H9 (cell line): ENCODE measurements around the gene MIS18A. TPM values are rescaled to one million over a fixed set of nuclear protein-coding genes. Genes with fewer than 3 reads are reported as not detected.

ENCODE experiments used
- DNase-seq: peaks from one replicate; pipeline ENCODE4 v3.0.0-alpha.2; 2017
- H2AFZ ChIP-seq: one replicate; pipeline ENCODE4 v1.6.1; 2013; ENCODE audit warnings: mild to moderate bottlenecking, low read length, control low read depth, moderate library complexity
- H2AK5ac ChIP-seq: 2 replicates; pipeline ENCODE4 v1.6.1; 2013; ENCODE audit warnings: low read length, control low read depth, mixed read lengths; ENCODE audit not compliant: insufficient read length
- H2BK120ac ChIP-seq: one replicate; pipeline ENCODE4 v1.6.1; 2013; ENCODE audit warnings: low read depth, mild to moderate bottlenecking, low read length, control low read depth, inconsistent platforms; ENCODE audit not compliant: poor library complexity, severe bottlenecking
- H2BK12ac ChIP-seq: 2 replicates; pipeline ENCODE4 v1.6.1; 2013; ENCODE audit warnings: low read length, control low read depth, mixed read lengths, low read depth; ENCODE audit not compliant: insufficient read length
- H2BK15ac ChIP-seq: 2 replicates; pipeline ENCODE4 v1.6.1; 2013; ENCODE audit warnings: low read depth, low read length, control low read depth
- H2BK20ac ChIP-seq: one replicate; pipeline ENCODE4 v1.6.1; 2013; ENCODE audit warnings: low read depth, mild to moderate bottlenecking, low read length, control low read depth, inconsistent platforms; ENCODE audit not compliant: poor library complexity, severe bottlenecking
- H2BK5ac ChIP-seq: 2 replicates; pipeline ENCODE4 v1.6.1; 2013; ENCODE audit warnings: low read length, control low read depth, mixed read lengths; ENCODE audit not compliant: insufficient read length
- H3K14ac ChIP-seq: 2 replicates; pipeline ENCODE4 v1.6.1; 2013; ENCODE audit warnings: low read length, control low read depth; ENCODE audit not compliant: insufficient read depth
- H3K18ac ChIP-seq: 2 replicates; pipeline ENCODE4 v1.6.1; 2013; ENCODE audit warnings: low read depth, mild to moderate bottlenecking, mixed read lengths, low read length, control low read depth; ENCODE audit not compliant: insufficient read length
- H3K23ac ChIP-seq: 2 replicates; pipeline ENCODE4 v1.6.1; 2013; ENCODE audit warnings: low read length, control low read depth, mixed read lengths, low read depth; ENCODE audit not compliant: insufficient read length
- H3K23me2 ChIP-seq: 2 replicates; pipeline ENCODE4 v1.6.1; 2013; ENCODE audit warnings: low read depth, mild to moderate bottlenecking, mixed read lengths, low read length, control low read depth; ENCODE audit not compliant: insufficient read length, poor library complexity, severe bottlenecking
- H3K27ac ChIP-seq: 2 replicates; pipeline ENCODE4 v1.5.1; 2013; ENCODE audit warnings: low read length, control low read depth, mixed read lengths, low read depth; ENCODE audit not compliant: insufficient read length
- H3K27me3 ChIP-seq: 2 replicates; pipeline ENCODE4 v1.6.1; 2013; ENCODE audit warnings: low read length, control low read depth, inconsistent platforms; ENCODE audit not compliant: insufficient read depth
- H3K4ac ChIP-seq: 2 replicates; pipeline ENCODE4 v1.6.1; 2013; ENCODE audit warnings: low read depth, mild to moderate bottlenecking, control low read depth, inconsistent platforms, low read length, moderate library complexity
- H3K4me1 ChIP-seq: 2 replicates; pipeline ENCODE4 v1.6.1; 2013; ENCODE audit warnings: low read length, control low read depth, inconsistent platforms; ENCODE audit not compliant: insufficient read depth
- H3K4me2 ChIP-seq: 2 replicates; pipeline ENCODE4 v1.6.1; 2013; ENCODE audit warnings: low read length, control low read depth, mixed read lengths; ENCODE audit not compliant: insufficient read length, insufficient read depth
- H3K56ac ChIP-seq: 2 replicates; pipeline ENCODE4 v1.6.1; 2013; ENCODE audit warnings: low read depth, mild to moderate bottlenecking, mixed read lengths, low read length, control low read depth; ENCODE audit not compliant: insufficient read length
- H3K79me1 ChIP-seq: 2 replicates; pipeline ENCODE4 v1.6.1; 2013; ENCODE audit warnings: low read depth, mild to moderate bottlenecking, moderate library complexity, low read length, control low read depth, inconsistent platforms; ENCODE audit not compliant: insufficient read depth, poor library complexity, severe bottlenecking
- H3K79me2 ChIP-seq: 2 replicates; pipeline ENCODE4 v1.6.1; 2013; ENCODE audit warnings: low read length, control low read depth, inconsistent platforms; ENCODE audit not compliant: insufficient read depth
- H3K9ac ChIP-seq: 2 replicates; pipeline ENCODE4 v1.6.1; 2013; ENCODE audit warnings: low read length, control low read depth, mixed read lengths; ENCODE audit not compliant: insufficient read length; ENCODE audit errors: extremely low read depth
- H3K9me3 ChIP-seq: one replicate; pipeline ENCODE4 v1.6.1; 2013; ENCODE audit warnings: low read depth, low read length, inconsistent platforms; ENCODE audit not compliant: control insufficient read depth
- H3T11ph ChIP-seq: one replicate; pipeline ENCODE4 v1.6.1; 2013; ENCODE audit warnings: mild to moderate bottlenecking, low read length, control low read depth, inconsistent platforms
- H4K20me1 ChIP-seq: one replicate; pipeline ENCODE4 v1.6.1; 2013; ENCODE audit not compliant: control insufficient read depth, insufficient read length, insufficient read depth
- H4K5ac ChIP-seq: 2 replicates; pipeline ENCODE4 v1.6.1; 2013; ENCODE audit warnings: low read depth, mild to moderate bottlenecking, mixed read lengths, low read length, control low read depth; ENCODE audit not compliant: insufficient read length
- H4K8ac ChIP-seq: replicated peaks from 2 replicates; pipeline ENCODE4 v1.6.1; 2013; ENCODE audit warnings: low read length, control low read depth, mixed read lengths, low read depth; ENCODE audit not compliant: insufficient read length
- H4K91ac ChIP-seq: 2 replicates; pipeline ENCODE4 v1.6.1; 2013; ENCODE audit warnings: low read depth, mild to moderate bottlenecking, moderate library complexity, mixed read lengths, low read length, control low read depth; ENCODE audit not compliant: insufficient read length
- H3K27ac Mint-ChIP-seq, 3 experiments: 2 replicates in 2 of 3; 3 replicates in 1 of 3; pipeline ENCODE4 v1.8.0; 2020 to 2021; ENCODE audit warnings: mixed read lengths in 3 of 3, mild to moderate bottlenecking in 1 of 3, moderate library complexity in 1 of 3
- H3K27me3 Mint-ChIP-seq: 2 replicates; pipeline ENCODE4 v1.8.0; 2021; ENCODE audit warnings: low read depth, mild to moderate bottlenecking, moderate library complexity, mixed read lengths
- H3K36me3 Mint-ChIP-seq, 3 experiments: 2 replicates in 2 of 3; 3 replicates in 1 of 3; pipeline ENCODE4 v1.8.0; 2020 to 2021; ENCODE audit warnings: low read depth in 3 of 3, mixed read lengths in 3 of 3; ENCODE audit not compliant: insufficient read depth in 1 of 3
- H3K4me1 Mint-ChIP-seq, 2 experiments: 2 replicates each; pipeline ENCODE4 v1.8.0; 2020; ENCODE audit warnings: mixed read lengths in 2 of 2
- H3K4me3 Mint-ChIP-seq, 2 experiments: 2 replicates in 1 of 2; 3 replicates in 1 of 2; pipeline ENCODE4 v1.8.0; 2020 to 2021; ENCODE audit warnings: mild to moderate bottlenecking in 2 of 2, mixed read lengths in 2 of 2, moderate library complexity in 1 of 2
- H3K9me3 Mint-ChIP-seq, 2 experiments: 2 replicates in 1 of 2; 3 replicates in 1 of 2; pipeline ENCODE4 v1.8.0; 2020; ENCODE audit warnings: mild to moderate bottlenecking in 2 of 2, mixed read lengths in 2 of 2, moderate library complexity in 1 of 2
- WGBS: extraction: QIAGEN DNeasy Blood & Tissue Kit; methylation state at CpG from one replicate; pipeline ENCODE4 v1.1.7; 2013; ENCODE audit warnings: missing lambda C conversion rate, low lambda C conversion rate, mixed read lengths; ENCODE audit not compliant: insufficient read length; ENCODE audit errors: extremely low coverage; 5-methylcytosine and 5-hydroxymethylcytosine counted together
- total RNA-seq: library from RNA; stranded (reverse); gene quantifications from 2 replicates; pipeline ENCODE4 v1.2.1, GENCODE V29; 2021
- TF ChIP-seq, protein P1 (sequence below): fragments of 200-600 bp; sonication (generic); conservative IDR thresholded peaks from 3 replicates; pipeline ENCODE4 v1.8.0; 2021; ENCODE audit warnings: antibody characterized with exemption, mild to moderate bottlenecking

Gene MIS18A
- total RNA-seq, 1 experiment from 2014 or later: 56.5 TPM

DNA sequence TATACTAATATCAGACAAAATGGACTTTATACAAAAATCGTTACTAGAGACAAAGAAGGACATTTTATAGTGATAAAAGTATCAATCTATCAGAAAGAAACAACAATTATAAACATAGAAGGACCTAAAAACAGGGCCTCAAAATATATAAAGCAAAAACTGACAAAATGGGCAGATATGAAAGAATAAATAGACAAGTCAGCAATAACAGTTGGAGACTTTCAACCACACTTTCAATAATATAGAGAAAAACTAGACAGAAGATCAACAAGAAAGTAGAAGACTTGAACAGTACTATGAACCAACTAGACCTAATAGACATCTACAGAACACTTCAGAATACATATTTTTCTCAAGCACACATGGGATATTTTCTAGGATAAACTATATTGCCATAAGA, 52.4 kb downstream of the MIS18A start:
- H2BK15ac ChIP-seq: no peak overlapping the region
- H3K27ac Mint-ChIP-seq: no peak overlapping the region
- no peak overlapping the region for H3K14ac ChIP-seq
- H3K56ac ChIP-seq: no peak overlapping the region
- H2AK5ac ChIP-seq: no peak overlapping the region
- H3K4me1 Mint-ChIP-seq: no peaks in the 10 kb centered on the region; a peak in 1 of 4 replicates
- no peak for DNase-seq
- no peaks in the 10 kb centered on the region for H3K4me1 ChIP-seq
- H3K18ac ChIP-seq: no peak overlapping the region
- no peak overlapping the region for H3K4me2 ChIP-seq
- TF ChIP-seq, protein P1, sequence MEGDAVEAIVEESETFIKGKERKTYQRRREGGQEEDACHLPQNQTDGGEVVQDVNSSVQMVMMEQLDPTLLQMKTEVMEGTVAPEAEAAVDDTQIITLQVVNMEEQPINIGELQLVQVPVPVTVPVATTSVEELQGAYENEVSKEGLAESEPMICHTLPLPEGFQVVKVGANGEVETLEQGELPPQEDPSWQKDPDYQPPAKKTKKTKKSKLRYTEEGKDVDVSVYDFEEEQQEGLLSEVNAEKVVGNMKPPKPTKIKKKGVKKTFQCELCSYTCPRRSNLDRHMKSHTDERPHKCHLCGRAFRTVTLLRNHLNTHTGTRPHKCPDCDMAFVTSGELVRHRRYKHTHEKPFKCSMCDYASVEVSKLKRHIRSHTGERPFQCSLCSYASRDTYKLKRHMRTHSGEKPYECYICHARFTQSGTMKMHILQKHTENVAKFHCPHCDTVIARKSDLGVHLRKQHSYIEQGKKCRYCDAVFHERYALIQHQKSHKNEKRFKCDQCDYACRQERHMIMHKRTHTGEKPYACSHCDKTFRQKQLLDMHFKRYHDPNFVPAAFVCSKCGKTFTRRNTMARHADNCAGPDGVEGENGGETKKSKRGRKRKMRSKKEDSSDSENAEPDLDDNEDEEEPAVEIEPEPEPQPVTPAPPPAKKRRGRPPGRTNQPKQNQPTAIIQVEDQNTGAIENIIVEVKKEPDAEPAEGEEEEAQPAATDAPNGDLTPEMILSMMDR: no peak
- H3K4me3 Mint-ChIP-seq: no peak overlapping the region
- H4K8ac ChIP-seq: no peak overlapping the region
- H3K23ac ChIP-seq: no peak overlapping the region
- no peak overlapping the region for H2BK12ac ChIP-seq
- no peak overlapping the region for H3K4ac ChIP-seq
- WGBS: no CpG with 5 or more reads among the region's 1 CpG
- no peak overlapping the region for H2BK5ac ChIP-seq
- H3K9me3 ChIP-seq: no peaks in the 10 kb centered on the region
- H3K23me2 ChIP-seq: no peaks in the 10 kb centered on the region
- no peak overlapping the region for H2BK20ac ChIP-seq
- H3T11ph ChIP-seq: no peak overlapping the region
- no peaks in the 10 kb centered on the region for H3K27me3 ChIP-seq
- H2BK120ac ChIP-seq: no peak overlapping the region
- no peaks in the 10 kb centered on the region for H3K79me2 ChIP-seq
- no peak overlapping the region for H2AFZ ChIP-seq
- H3K9me3 Mint-ChIP-seq: peaks cover 14% of the 10 kb centered on the region in 2 experiments; a peak in 4 of 5 replicates
- H4K91ac ChIP-seq: no peak overlapping the region
- no peaks in the 10 kb centered on the region; a peak in 1 of 7 replicates for H3K36me3 Mint-ChIP-seq
- no peak overlapping the region for H3K9ac ChIP-seq
- H3K27ac ChIP-seq: no peak overlapping the region
- no peak overlapping the region for H4K5ac ChIP-seq
- H3K79me1 ChIP-seq: no peaks in the 10 kb centered on the region
- no peaks in the 10 kb centered on the region for H4K20me1 ChIP-seq
- peaks cover 2% of the 10 kb centered on the region for H3K27me3 Mint-ChIP-seq

Other genes starting within 250 kb of the MIS18A start
- gene MRAP, start 19.8 kb upstream of the MIS18A start, total RNA-seq: not detected in 2 replicates
- gene URB1, start 114.0 kb upstream of the MIS18A start, total RNA-seq: 20.4 and 23.5 TPM in 2 replicates
- 0.98 and 1.8 TPM in 2 replicates for gene EVA1C, start 133.7 kb upstream of the MIS18A start, total RNA-seq